HG03175 (cell line): ENCODE data around the gene MED13.
"Not testable (repeated sequence)": the region's sequence is repeated elsewhere in the genome, so short reads cannot be mapped to it uniquely, and the experiment has no call there.

ENCODE experiments used
- ATAC-seq: cut with Tn5 transposase; IDR thresholded peaks from one replicate; pipeline ENCODE4 v1.9.1; 2021; ENCODE audit warnings: mild to moderate bottlenecking, moderate library complexity; ENCODE audit not compliant: unreplicated experiment

MED13 gene

GRCh38 chr17:62089334-62089733 lies 24.3 kb upstream of the MED13 start:
- ATAC-seq: no peak

GRCh38 chr17:62086737-62087136 lies 21.7 kb upstream of the MED13 start:
- ATAC-seq: no peak

- no peak for ATAC-seq
Measured at GRCh38 chr17:62085511-62086408, 20.7 kb upstream of the MED13 start.

GRCh38 chr17:62084585-62084984 lies 19.5 kb upstream of the MED13 start:
- no peak for ATAC-seq

- ATAC-seq: no peak
Measured at GRCh38 chr17:62083651-62084050, 18.6 kb upstream of the MED13 start.

- no peak for ATAC-seq
Measured at GRCh38 chr17:62080647-62081046, 15.6 kb upstream of the MED13 start.

GRCh38 chr17:62078009-62078408 lies 12.9 kb upstream of the MED13 start:
- ATAC-seq: no peak

GRCh38 chr17:62076864-62077788 lies 12.0 kb upstream of the MED13 start:
- ATAC-seq: no peak

- no peak for ATAC-seq
Measured at GRCh38 chr17:62075308-62075815, 10.3 kb upstream of the MED13 start.

- no peak for ATAC-seq
Measured at GRCh38 chr17:62073993-62074392, 8.9 kb upstream of the MED13 start.

- ATAC-seq: not testable (repeated sequence)
Measured at GRCh38 chr17:62072855-62073254, 7.8 kb upstream of the MED13 start.

GRCh38 chr17:62070900-62071299 lies 5.8 kb upstream of the MED13 start:
- ATAC-seq: no peak

GRCh38 chr17:62067165-62068145 lies 2.4 kb upstream of the MED13 start:
- ATAC-seq: no peak

- ATAC-seq: peak; percentile 93
Measured at GRCh38 chr17:62065611-62066468, 762 bp upstream of the MED13 start.

GRCh38 chr17:62064029-62064790 lies 868 bp downstream of the MED13 start:
- no peak for ATAC-seq

- no peak for ATAC-seq
Measured at GRCh38 chr17:62062944-62063343, 2.1 kb downstream of the MED13 start.

GRCh38 chr17:62062302-62062701 lies 2.8 kb downstream of the MED13 start:
- no peak for ATAC-seq

GRCh38 chr17:62059414-62059813 lies 5.7 kb downstream of the MED13 start:
- no peak for ATAC-seq

GRCh38 chr17:62058611-62059010 lies 6.5 kb downstream of the MED13 start:
- ATAC-seq: no peak
